ENCODE results near the gene NOL12.

NOL12 gene

GRCh38 chr22:37732699-37733607 lies 46.8 kb downstream of the NOL12 start:
- DNase-seq (ENCODE audit: low read depth in 1 of 2, low spot score in 1 of 2), result no peak
- no peaks in the 10 kb centered on the region for H3K27me3 ChIP-seq (ENCODE audit: insufficient read depth, poor library complexity, severe bottlenecking)
- no peak overlapping the region for H3K27ac ChIP-seq (replicated peaks)
- TF ChIP-seq CTCF (IDR thresholded peaks at IDR 0.05; ENCODE audit: insufficient read depth, low read length), result no peak
- TF ChIP-seq GABPA (IDR thresholded peaks at IDR 0.05; ENCODE audit: low read depth), result no peak
- no peak for TF ChIP-seq SPI1 (IDR thresholded peaks at IDR 0.05; ENCODE audit: borderline replicate concordance, low read depth)
- TF ChIP-seq, protein P1, sequence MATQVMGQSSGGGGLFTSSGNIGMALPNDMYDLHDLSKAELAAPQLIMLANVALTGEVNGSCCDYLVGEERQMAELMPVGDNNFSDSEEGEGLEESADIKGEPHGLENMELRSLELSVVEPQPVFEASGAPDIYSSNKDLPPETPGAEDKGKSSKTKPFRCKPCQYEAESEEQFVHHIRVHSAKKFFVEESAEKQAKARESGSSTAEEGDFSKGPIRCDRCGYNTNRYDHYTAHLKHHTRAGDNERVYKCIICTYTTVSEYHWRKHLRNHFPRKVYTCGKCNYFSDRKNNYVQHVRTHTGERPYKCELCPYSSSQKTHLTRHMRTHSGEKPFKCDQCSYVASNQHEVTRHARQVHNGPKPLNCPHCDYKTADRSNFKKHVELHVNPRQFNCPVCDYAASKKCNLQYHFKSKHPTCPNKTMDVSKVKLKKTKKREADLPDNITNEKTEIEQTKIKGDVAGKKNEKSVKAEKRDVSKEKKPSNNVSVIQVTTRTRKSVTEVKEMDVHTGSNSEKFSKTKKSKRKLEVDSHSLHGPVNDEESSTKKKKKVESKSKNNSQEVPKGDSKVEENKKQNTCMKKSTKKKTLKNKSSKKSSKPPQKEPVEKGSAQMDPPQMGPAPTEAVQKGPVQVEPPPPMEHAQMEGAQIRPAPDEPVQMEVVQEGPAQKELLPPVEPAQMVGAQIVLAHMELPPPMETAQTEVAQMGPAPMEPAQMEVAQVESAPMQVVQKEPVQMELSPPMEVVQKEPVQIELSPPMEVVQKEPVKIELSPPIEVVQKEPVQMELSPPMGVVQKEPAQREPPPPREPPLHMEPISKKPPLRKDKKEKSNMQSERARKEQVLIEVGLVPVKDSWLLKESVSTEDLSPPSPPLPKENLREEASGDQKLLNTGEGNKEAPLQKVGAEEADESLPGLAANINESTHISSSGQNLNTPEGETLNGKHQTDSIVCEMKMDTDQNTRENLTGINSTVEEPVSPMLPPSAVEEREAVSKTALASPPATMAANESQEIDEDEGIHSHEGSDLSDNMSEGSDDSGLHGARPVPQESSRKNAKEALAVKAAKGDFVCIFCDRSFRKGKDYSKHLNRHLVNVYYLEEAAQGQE (IDR thresholded peaks at IDR 0.05; ENCODE audit: insufficient replicate concordance, low read depth), result no peak
- TF ChIP-seq POLR2AphosphoS5 (IDR thresholded peaks at IDR 0.05; ENCODE audit: low read depth), result no peak
- no peak overlapping the region for H3K4me3 ChIP-seq (replicated peaks; ENCODE audit: insufficient read depth, low read length)

DNA sequence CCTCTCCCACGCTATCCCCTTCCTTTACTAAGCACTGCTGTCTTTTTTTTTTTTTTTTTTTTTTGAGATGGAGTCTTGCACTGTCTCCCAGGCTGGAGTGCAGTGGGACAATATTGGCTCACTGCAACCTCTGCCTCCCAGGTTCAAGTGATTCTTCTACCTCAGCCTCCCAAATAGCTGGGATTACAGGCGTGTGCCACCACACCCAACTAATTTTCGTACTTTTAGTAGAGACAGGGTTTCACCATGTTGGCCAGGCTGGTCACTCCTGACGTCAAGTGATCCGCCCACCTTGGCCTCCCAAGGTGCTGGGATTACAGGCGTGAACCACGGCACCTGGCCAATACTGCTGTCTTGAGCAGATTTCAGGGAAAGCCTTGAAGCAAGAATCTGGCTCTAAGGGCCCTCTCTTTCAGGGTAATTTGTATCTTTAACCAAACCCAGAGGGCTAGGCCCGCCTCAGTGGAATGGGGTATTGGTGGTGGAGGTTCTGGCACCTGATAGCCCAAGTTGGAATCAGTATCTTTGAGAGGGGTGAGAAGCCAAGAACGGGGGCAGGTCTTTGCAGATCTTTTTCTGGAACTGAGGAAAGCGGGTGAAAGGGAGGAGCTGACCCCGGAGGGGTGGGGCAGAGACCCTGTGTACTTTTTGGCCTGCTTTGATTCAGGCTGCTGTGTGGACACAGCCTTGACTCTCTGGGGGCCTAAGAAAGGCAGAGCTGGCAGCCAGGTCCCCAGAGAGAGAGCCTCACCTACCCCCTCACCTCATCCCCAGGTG lies 47.7 kb downstream of the NOL12 start:
- DNase-seq (ENCODE audit: low read depth in 1 of 2, low spot score in 1 of 2), result no peak
- H3K27ac ChIP-seq (replicated peaks), result no peak overlapping the region
- TF ChIP-seq POLR2AphosphoS5 (IDR thresholded peaks at IDR 0.05; ENCODE audit: low read depth) (no peak), CTCF (IDR thresholded peaks at IDR 0.05; ENCODE audit: insufficient read depth, low read length) (no peak), SPI1 (IDR thresholded peaks at IDR 0.05; ENCODE audit: borderline replicate concordance, low read depth) (no peak), GABPA (IDR thresholded peaks at IDR 0.05; ENCODE audit: low read depth) (no peak)
- TF ChIP-seq, protein P1 (IDR thresholded peaks at IDR 0.05; ENCODE audit: insufficient replicate concordance, low read depth), result no peak

DNA sequence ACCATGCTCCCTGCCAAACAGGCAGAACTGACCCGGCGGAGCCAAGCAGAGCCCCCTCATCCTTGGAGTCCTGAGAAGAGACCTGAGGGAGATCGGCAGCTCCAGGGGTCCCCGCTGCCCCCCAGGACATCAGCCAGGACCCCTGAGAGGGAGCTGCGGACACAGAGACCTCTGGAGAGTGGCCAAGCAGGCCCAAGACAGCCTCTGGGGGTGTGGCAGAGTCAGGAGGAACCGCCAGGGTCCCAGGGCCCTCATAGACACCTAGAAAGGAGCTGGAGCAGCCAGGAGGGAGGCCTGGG lies 48.2 kb downstream of the NOL12 start:
- H3K27ac ChIP-seq (replicated peaks), result no peak overlapping the region
- H3K4me3 ChIP-seq (replicated peaks; ENCODE audit: insufficient read depth, low read length), result no peak overlapping the region
- TF ChIP-seq POLR2AphosphoS5 (IDR thresholded peaks at IDR 0.05; ENCODE audit: low read depth) (no peak), GABPA (IDR thresholded peaks at IDR 0.05; ENCODE audit: low read depth) (no peak), CTCF (IDR thresholded peaks at IDR 0.05; ENCODE audit: insufficient read depth, low read length) (no peak), SPI1 (IDR thresholded peaks at IDR 0.05; ENCODE audit: borderline replicate concordance, low read depth) (no peak)
- TF ChIP-seq, protein P1 (IDR thresholded peaks at IDR 0.05; ENCODE audit: insufficient replicate concordance, low read depth), result no peak
- no peaks in the 10 kb centered on the region for H3K27me3 ChIP-seq (ENCODE audit: insufficient read depth, poor library complexity, severe bottlenecking)
- DNase-seq (ENCODE audit: low read depth in 1 of 2, low spot score in 1 of 2), result no peak

More for the DNA sequence above, 47.7 kb downstream of the NOL12 start:
- H3K4me3 ChIP-seq (replicated peaks; ENCODE audit: insufficient read depth, low read length), result no peak overlapping the region
- no peaks in the 10 kb centered on the region for H3K27me3 ChIP-seq (ENCODE audit: insufficient read depth, poor library complexity, severe bottlenecking)
